Transverse colon (tissue), 4 donors: ENCODE measurements around the gene CTPS1. TPM values are rescaled to one million over a fixed set of nuclear protein-coding genes. Genes with fewer than 3 reads are reported as not detected.

Experiments
- DNase-seq: peaks from one replicate; pipeline ENCODE4 v3.0.0-alpha.2; 2019
- H3K27ac ChIP-seq, 4 donors: fragments of 200-600 bp; sonication (generic); 2 replicates each; pipeline ENCODE4 v1.5.1; 2016 to 2018; ENCODE audit warnings: inconsistent platforms in 4 of 4
- H3K27me3 ChIP-seq: fragments of 200-600 bp; sonication (generic); 2 replicates; pipeline ENCODE4 v1.5.1; 2017; ENCODE audit warnings: inconsistent platforms
- H3K36me3 ChIP-seq, 4 donors: fragments of 200-600 bp; sonication (generic); 2 replicates each; pipeline ENCODE4 v1.5.1; 2017 to 2019; ENCODE audit warnings: inconsistent platforms in 4 of 4
- H3K4me1 ChIP-seq, 4 donors: fragments of 200-600 bp; sonication (generic); 2 replicates each; pipeline ENCODE4 v1.5.1; 2017 to 2020; ENCODE audit warnings: inconsistent platforms in 4 of 4
- H3K4me3 ChIP-seq, 4 donors: fragments of 200-600 bp; sonication (generic); 1 replicate in 1 of 4; 2 replicates in 3 of 4; pipeline versions ENCODE4 v1.5.1 to v1.6.1; 2017 to 2019; ENCODE audit warnings: inconsistent platforms in 4 of 4
- H3K9me3 ChIP-seq, 2 donors: fragments of 200-600 bp; sonication (generic); 2 replicates each; pipeline ENCODE4 v1.5.1; 2017 to 2019; ENCODE audit warnings: inconsistent platforms in 2 of 2
- EP300 ChIP-seq: sonication (generic); formaldehyde crosslinking; IDR thresholded peaks from one replicate; pipeline ENCODE4 v1.6.1; 2017; ENCODE audit warnings: antibody characterized with exemption, low read depth
- POLR2A ChIP-seq: fragments of 450-650 bp; IDR thresholded peaks from one replicate; pipeline ENCODE4 v1.6.1; 2016; ENCODE audit warnings: antibody characterized with exemption, mild to moderate bottlenecking, moderate library complexity
- POLR2AphosphoS5 ChIP-seq, 3 donors: sonication (generic); formaldehyde crosslinking; IDR thresholded peaks; one replicate each; pipeline ENCODE4 v1.6.1; 2016; ENCODE audit warnings: antibody characterized with exemption in 3 of 3
- WGBS, 2 donors: methylation state at CpG; one replicate each; pipeline ENCODE4 v1.1.5; 2018; ENCODE audit warnings: low coverage in 1 of 2; 5-methylcytosine and 5-hydroxymethylcytosine counted together
- in situ Hi-C, 4 donors: fragments of 200-750 bp; cut with MboI; loops; one replicate each; pipeline versions ENCODE4 v1.15.0 to v1.15.1; 2017; ENCODE audit warnings: low sequenced_read_pairs in 3 of 4, low pct_ligation_motif_present in 1 of 4, low pct_unique_long_range_greater_than_20kb in 1 of 4
- intact Hi-C: fragments of 100-400 bp; cut with DNase I; formaldehyde crosslinking; loops from one replicate; pipeline ENCODE4 v1.15.1; 2023; ENCODE audit warnings: low total_unique reads
- total RNA-seq, 4 donors: library from RNA; depleted of rRNA; stranded (reverse); fragments of >200 nt; gene quantifications; one replicate each; pipeline ENCODE4 v1.1.0, GENCODE V29; 2016
- TF ChIP-seq, protein P1 (sequence below), 5 experiments: fragments of 200-600 bp in 3 of 5; fragments of 450-650 bp in 2 of 5; sonication (generic) in 3 of 5; IDR thresholded peaks; 1 replicate in 2 of 5; 2 replicates in 3 of 5; pipeline ENCODE4 v1.5.1; 2016 to 2017; ENCODE audit warnings: antibody characterized with exemption in 5 of 5, inconsistent platforms in 3 of 5, mild to moderate bottlenecking in 2 of 5, moderate library complexity in 1 of 5

Gene CTPS1
- total RNA-seq, 4 donors from 2014 or later = 6.3 to 32.2 (median 19.7) TPM

GRCh38 chr1:41025979-41026819, 46.7 kb downstream of the CTPS1 start:
- H3K27ac ChIP-seq = no peak overlapping the region
- DNase-seq = no peak
- WGBS, 2 donors = 94% methylated on average over 4 of the region's 4 CpGs; no CpG with 5 or more reads in 1 of the 2 donors
- in situ Hi-C loops = loop anchor here in 1 of 4 donors (25.0 kb wide), 1 partner anchor 211 kb away; the partner anchor contains the start of gene SCMH1
- H3K36me3 ChIP-seq = peaks cover 0 to 4% (median 0%) of the 10 kb centered on the region in 4 donors
- H3K4me3 ChIP-seq = no peak overlapping the region
- no peaks in the 10 kb centered on the region for H3K4me1 ChIP-seq
- TF ChIP-seq POLR2AphosphoS5 (IDR thresholded peaks at IDR 0.05) (no peak), EP300 (no peak)
- TF ChIP-seq, protein P1, sequence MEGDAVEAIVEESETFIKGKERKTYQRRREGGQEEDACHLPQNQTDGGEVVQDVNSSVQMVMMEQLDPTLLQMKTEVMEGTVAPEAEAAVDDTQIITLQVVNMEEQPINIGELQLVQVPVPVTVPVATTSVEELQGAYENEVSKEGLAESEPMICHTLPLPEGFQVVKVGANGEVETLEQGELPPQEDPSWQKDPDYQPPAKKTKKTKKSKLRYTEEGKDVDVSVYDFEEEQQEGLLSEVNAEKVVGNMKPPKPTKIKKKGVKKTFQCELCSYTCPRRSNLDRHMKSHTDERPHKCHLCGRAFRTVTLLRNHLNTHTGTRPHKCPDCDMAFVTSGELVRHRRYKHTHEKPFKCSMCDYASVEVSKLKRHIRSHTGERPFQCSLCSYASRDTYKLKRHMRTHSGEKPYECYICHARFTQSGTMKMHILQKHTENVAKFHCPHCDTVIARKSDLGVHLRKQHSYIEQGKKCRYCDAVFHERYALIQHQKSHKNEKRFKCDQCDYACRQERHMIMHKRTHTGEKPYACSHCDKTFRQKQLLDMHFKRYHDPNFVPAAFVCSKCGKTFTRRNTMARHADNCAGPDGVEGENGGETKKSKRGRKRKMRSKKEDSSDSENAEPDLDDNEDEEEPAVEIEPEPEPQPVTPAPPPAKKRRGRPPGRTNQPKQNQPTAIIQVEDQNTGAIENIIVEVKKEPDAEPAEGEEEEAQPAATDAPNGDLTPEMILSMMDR (IDR thresholded peaks at IDR 0.05) = no peak
- H3K27me3 ChIP-seq = no peaks in the 10 kb centered on the region
- no peaks in the 10 kb centered on the region for H3K9me3 ChIP-seq
- intact Hi-C loops = no loop called here

- H3K36me3 ChIP-seq = peaks cover 0 to 14% (median 5%) of the 10 kb centered on the region in 4 donors
- no peaks in the 10 kb centered on the region for H3K9me3 ChIP-seq
- no peak for DNase-seq
- TF ChIP-seq, protein P1 (IDR thresholded peaks at IDR 0.05) = no peak
- TF ChIP-seq POLR2AphosphoS5 (IDR thresholded peaks at IDR 0.05) = no peak
- TF ChIP-seq POLR2A = no peak
- TF ChIP-seq EP300 = no peak
- no peak overlapping the region for H3K27ac ChIP-seq
- H3K4me3 ChIP-seq = no peak overlapping the region
- in situ Hi-C loops (loop anchor here in 1 of 4 donors (25.0 kb wide), 1 partner anchor 209 kb away; the partner anchor contains the start of gene SCMH1), intact Hi-C loops (no loop called here)
- no peaks in the 10 kb centered on the region for H3K4me1 ChIP-seq
- 97% methylated on average over 10 of the region's 10 CpGs; no CpG with 5 or more reads in 1 of the 2 donors for WGBS, 2 donors
- no peaks in the 10 kb centered on the region for H3K27me3 ChIP-seq
These were observed 48.6 kb downstream of the CTPS1 start for GRCh38 chr1:41028034-41028642.

DNA sequence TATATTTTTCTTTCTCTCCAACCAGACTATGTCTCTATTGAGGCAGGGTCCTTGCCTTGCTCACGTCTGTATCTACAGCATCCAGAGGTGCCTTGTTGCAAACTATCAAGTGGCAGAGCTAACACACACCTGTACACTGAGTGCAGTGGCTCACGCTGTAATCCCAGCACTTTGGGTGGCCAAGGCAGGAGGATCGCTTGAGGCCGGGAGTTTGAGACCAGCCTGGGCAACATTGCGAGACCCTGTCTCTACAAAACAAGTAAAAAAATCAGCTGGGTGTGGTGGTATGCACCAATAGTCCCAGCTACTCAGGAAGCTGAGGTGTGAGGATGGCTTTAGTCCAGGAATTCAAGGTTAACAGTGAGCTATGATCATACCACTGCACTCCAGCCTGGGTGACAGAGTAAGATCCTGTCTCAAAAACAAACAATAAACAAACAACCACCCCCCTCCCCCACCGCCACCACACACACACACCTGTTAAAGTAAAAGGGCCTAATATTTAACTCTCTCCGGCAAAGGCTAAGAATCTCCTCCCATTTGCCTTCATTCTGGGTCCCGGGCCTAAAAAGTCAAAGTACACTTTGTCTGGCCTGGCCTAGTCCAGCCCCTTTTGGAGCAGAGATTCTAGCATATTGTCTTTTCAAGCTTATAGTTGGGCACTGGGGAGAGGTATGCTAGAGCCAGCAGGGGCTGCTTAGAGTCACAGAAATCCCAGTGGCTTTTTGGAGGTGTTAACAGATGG, 51.5 kb downstream of the CTPS1 start:
- in situ Hi-C loops (loop anchor here in 1 of 4 donors (25.0 kb wide), 1 partner anchor 206 kb away; the partner anchor contains the start of gene SCMH1), intact Hi-C loops (no loop called here)
- H3K27ac ChIP-seq = no peak overlapping the region
- H3K9me3 ChIP-seq = no peaks in the 10 kb centered on the region
- DNase-seq = no peak
- no peak overlapping the region for H3K4me3 ChIP-seq
- peaks cover 0 to 26% (median 10%) of the 10 kb centered on the region in 4 donors for H3K36me3 ChIP-seq
- 86 to 93% methylated on average over 7 to 8 of the region's 8 CpGs for WGBS, 2 donors
- no peaks in the 10 kb centered on the region for H3K4me1 ChIP-seq
- no peaks in the 10 kb centered on the region for H3K27me3 ChIP-seq
- TF ChIP-seq, protein P1 (IDR thresholded peaks at IDR 0.05) = no peak
- no peak for TF ChIP-seq POLR2A

DNA sequence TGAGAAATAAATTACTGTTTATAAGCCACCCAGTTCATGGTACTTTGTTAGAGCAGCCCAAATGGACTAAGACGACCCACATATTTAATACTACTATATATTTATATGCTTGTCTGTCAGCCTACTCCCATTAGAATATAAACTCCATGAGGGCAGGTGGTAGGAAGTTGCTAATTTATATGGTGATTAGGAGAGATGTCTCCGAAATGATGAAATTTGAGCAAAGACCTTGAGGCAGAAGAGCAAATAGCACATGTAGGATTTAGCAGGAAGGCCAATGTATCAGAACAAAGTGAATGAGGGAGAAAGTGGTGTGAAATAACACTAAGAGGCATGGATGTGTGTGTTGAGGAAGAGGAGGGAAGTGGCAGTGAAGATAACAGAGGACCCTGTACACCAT, 52.7 kb downstream of the CTPS1 start:
- intact Hi-C loops (no loop called here), in situ Hi-C loops (loop anchor here in 1 of 4 donors (25.0 kb wide), 1 partner anchor 205 kb away; the partner anchor contains the start of gene SCMH1)
- Histone ChIP-seq H3K4me3 (no peak overlapping the region), H3K9me3 (no peaks in the 10 kb centered on the region), H3K27ac (no peak overlapping the region), H3K27me3 (no peaks in the 10 kb centered on the region), H3K4me1 (no peaks in the 10 kb centered on the region), H3K36me3 (peaks cover 0 to 26% (median 11%) of the 10 kb centered on the region in 4 donors)
- 96 to 100% methylated on average over 2 of the region's 2 CpGs for WGBS, 2 donors
- DNase-seq = no peak
- TF ChIP-seq EP300 (no peak), POLR2A (no peak)
- TF ChIP-seq, protein P1 (IDR thresholded peaks at IDR 0.05) = no peak
